Islet precursor cell (in vitro differentiated cells): Measurements from ENCODE around the gene PNMA3.
A peak's percentile ranks its signal among the peaks of the same experiment; 100 is the strongest.
"Not testable (repeated sequence)": the region's sequence is repeated elsewhere in the genome, so short reads cannot be mapped to it uniquely, and the experiment has no call there.

Experiments
- DNase-seq: peaks from one replicate; pipeline ENCODE4 v3.0.0-alpha.2; 2018

Gene PNMA3, protein sequence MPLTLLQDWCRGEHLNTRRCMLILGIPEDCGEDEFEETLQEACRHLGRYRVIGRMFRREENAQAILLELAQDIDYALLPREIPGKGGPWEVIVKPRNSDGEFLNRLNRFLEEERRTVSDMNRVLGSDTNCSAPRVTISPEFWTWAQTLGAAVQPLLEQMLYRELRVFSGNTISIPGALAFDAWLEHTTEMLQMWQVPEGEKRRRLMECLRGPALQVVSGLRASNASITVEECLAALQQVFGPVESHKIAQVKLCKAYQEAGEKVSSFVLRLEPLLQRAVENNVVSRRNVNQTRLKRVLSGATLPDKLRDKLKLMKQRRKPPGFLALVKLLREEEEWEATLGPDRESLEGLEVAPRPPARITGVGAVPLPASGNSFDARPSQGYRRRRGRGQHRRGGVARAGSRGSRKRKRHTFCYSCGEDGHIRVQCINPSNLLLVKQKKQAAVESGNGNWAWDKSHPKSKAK

DNA sequence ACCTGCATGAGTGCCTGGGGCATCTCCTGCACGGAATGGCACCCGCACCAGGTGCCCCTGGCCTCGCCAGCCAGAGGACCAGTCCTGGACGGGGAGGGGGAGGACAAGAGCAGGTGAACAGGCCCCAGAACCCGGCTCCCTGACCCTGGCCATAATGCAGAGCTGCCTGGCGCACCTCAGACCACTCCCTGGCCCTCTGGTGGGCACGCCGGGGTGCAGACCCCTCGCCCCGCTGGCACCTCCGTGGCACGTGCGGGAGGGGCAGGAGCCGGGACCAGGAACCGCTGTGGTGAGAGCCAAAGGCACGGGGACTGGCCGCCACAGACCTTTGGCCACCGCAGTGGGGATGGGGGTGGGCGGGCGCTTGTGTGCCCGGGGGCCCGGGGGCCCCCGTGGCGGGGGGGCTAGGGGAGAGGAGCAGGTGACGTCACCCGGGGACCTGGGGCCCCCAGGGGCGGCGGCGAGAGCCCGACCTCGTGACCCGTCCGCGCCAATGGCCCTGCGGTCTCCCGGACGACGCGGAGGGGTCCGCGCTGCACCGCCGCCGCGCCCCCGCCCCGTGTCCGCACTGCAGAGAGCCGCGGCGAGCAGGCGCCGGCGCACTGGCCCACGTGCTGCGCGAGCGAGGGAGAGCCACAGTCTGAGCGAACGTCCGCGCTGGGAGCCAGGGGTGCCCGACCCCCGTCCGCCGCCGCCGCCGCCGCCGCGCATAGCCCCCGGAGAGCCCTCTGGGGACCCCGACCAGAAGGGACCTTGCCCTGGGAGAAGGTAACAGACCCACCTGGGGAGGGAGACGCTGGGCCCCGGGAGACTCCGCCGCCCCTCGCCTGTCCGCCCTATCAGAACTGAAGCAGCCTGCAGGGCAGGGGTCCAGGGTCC lies at the start of gene PNMA3:
TSS of gene PNMA3 (plus strand) at position 600 of the 879 bp plus-strand sequence. CDS start 586 bp downstream, outside the sequence.
- DNase-seq: no peak

DNA sequence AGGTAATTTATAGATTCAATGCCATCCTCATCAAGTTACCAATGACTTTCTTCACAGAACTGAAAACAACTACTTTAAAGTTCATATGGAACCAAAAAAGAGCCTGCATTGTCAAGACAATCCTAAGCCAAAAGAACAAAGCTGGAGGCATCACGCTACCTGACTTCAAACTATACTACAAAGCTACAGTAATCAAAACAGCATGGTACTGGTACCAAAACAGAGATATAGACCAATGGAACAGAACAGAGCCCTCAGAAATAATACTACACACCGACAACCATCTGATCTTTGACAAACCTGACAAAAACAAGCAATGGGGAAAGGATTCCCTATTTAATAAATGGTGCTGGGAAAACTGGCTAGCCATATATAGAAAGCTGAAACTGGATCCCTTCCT lies 39.1 kb upstream of the PNMA3 start:
- DNase-seq: not testable (repeated sequence)

DNA sequence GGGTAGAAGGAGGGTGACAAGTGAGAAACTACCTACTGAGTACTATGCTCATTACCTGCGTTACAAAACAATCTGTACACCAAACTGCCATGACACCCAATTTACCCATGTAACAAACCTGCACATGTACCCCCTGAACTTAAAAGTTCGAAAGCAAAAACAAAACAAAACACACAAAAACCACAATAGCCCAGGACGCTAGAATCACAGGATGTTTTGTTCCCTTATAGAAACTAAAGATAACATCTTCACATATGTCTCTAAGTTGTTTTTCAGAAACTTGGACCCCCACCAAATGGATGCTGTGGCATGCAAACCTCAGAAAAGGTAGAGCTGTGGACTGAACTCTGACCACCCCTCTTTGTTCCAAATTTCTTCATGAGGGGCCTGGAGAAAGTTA lies 37.1 kb upstream of the PNMA3 start:
- DNase-seq: no peak

DNA sequence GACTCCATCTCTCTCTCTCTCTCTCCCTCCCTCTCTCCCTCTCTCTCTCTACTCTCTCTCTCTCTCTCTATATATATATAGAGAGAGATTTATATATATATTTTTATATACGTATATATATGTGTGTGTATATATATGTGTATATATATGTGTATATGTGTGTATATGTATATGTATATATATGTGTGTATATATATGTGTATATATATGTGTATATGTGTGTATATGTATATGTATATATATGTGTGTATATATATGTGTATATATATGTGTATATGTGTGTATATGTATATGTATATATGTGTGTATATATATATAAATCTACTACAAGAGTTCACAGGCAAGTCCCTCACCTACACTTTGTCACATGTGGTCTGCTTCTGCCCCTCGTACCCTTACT lies 29.8 kb upstream of the PNMA3 start:
- not testable (repeated sequence) for DNase-seq

DNA sequence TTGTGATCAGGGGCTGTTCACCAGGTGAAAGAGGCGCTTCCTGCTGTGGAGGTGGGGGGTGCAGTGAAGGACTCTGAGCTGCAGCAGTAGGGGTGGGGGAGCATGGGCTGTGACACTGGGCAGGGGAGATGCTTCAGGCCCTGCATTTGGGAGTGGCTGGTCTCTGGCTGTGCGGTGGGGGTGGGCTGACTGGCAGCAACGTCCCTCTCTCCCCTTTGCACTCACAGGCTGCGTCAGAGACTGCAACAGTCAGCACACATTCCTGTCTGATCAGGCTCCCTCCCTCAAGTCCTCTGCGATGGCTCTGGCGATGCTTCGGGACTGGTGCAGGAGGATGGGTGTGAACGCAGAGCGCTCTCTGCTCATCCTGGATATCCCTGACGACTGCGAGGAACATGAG lies 27.8 kb upstream of the PNMA3 start:
- not testable (repeated sequence) for DNase-seq

DNA sequence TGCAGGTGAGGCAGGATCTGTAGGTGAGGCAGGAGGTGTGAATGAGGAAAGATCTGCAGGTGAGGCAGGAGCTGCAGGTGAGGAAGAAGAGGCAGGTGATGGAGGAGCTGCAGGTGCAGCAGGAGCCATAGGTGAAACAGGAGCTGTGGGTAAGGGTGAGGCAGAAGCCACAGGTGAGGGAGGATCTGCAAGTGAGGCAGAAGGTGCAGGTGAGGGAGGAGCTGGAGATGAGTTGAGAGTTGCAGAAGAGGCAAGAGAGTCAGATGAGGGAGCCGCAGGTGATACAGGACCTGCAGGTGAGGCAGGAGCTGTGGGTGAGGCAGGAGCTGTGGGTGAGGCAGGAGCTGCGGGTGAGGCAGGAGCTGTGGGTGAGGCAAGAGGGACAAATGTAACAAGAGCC lies 27.1 kb upstream of the PNMA3 start:
- no peak for DNase-seq

DNA sequence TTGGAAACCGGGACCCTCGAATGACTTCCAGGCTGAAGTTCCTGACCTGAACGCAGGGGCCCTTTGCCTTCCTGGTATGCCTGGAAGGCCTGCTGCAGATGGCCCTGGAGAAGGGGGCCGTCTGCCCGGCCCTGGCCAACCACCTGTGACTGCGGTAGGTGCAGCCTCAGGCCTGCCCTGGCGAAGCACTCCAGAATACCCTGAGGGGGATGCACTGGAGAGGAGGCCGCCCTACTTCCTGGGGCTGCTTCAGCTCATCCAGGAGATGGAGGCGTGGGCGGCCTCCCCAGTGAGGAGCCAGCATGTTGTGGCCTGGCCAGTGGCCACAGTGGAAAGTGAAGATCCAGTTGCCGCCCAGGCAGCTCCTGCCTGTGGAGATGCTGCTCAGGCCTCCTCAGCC lies 26.4 kb upstream of the PNMA3 start:
- DNase-seq: no peak

DNA sequence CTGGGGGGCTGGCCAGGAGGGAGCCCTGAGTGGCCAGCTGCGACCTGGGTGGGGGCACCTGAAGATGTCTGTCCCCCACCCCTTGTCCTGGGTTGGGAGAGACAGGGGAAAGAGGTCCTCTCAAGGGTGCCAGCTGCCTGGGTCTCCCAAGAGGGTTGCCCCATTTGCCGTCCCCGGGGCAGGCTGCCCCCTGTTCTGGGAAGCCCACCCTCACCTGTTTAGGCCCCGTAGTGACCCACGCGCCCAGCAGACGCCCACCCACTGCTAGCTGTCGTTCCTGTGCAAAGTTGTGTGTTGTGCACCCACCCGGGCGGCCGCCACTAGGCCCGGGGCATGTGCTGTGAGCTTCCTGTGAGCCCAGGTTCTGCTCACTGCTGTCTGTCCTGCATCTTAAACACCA lies 25.5 kb upstream of the PNMA3 start:
- no peak for DNase-seq

DNA sequence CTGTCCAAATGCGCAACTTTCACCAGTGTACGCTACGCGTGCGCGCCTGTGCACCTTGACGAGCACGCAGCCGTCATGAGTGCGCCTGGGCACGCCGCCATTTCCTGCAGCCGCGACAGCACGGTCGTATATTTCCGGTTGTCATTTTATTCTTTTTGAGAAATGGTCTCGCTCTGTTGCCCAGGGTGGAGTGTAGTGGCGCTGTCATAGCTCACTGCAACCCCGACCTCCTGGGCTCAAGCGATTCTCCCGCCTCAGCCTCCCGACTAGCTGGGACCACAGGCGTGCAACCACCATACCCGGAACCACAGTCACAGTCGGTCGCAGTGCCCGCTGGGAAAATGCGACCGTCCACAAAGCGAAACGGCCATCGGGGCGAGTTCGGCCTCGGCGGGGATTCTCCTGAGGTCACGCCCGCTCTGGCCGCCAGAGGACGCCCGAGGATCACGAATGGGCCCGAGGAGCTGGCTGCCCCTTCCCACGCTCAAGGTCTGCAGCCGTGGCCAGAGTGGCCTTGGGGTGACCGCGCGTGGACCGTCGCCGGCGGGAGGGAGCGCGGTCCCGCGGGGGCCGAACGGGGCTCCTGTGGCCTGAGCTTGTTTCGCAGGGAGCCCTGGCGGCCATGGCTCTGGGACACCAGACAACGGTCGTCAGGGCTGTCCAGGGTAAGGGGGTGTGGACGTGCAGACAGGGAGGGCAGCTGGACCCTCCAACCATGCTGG lies 23.7 kb upstream of the PNMA3 start:
- DNase-seq: peak; percentile 76

DNA sequence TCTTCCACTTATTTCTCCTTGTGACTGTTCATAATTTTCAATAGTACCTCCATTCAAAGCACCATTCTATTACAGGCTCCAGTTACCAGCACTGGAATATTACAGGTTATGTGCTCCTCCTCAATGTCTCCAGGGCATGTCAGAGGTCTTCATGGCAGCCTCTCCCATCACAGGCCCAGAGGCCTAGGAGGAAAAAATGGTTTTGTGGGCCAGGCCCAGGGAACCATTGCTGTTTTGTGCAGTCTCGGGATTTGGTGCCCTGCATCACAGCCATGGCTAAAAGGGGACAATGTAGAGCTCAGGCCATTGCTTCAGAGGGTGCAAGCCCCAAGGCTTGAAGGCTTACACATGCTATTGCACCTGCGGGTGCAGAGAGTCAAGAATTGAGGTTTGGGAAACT lies 7.2 kb upstream of the PNMA3 start:
- no peak for DNase-seq

DNA sequence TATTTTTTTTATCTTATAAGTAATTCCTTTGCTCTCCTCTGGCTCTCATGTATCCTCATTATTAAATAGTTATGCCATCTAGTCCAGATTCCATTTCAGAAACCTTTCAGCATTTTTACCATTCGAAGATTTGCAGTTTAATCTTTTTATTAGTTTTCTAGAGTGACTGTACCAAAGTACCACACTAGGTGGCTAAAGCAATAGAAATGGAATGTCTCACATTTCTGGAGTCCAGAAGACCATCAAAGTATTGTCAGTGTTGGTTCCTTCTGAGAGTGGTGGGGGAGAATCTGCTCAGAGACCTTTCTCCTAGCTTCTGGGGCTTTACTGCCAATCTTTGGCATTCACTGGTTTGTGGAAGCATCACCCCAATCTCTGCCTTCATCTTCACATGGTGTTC lies 3.7 kb upstream of the PNMA3 start:
- no peak for DNase-seq

DNA sequence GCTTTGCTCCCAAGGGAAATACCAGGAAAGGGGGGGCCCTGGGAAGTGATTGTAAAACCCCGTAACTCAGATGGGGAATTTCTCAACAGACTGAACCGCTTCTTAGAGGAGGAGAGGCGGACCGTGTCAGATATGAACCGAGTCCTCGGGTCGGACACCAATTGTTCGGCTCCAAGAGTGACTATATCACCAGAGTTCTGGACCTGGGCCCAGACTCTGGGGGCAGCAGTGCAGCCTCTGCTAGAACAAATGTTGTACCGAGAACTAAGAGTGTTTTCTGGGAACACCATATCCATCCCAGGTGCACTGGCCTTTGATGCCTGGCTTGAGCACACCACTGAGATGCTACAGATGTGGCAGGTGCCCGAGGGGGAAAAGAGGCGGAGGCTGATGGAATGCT lies 1.0 kb downstream of the PNMA3 start:
- DNase-seq: no peak

DNA sequence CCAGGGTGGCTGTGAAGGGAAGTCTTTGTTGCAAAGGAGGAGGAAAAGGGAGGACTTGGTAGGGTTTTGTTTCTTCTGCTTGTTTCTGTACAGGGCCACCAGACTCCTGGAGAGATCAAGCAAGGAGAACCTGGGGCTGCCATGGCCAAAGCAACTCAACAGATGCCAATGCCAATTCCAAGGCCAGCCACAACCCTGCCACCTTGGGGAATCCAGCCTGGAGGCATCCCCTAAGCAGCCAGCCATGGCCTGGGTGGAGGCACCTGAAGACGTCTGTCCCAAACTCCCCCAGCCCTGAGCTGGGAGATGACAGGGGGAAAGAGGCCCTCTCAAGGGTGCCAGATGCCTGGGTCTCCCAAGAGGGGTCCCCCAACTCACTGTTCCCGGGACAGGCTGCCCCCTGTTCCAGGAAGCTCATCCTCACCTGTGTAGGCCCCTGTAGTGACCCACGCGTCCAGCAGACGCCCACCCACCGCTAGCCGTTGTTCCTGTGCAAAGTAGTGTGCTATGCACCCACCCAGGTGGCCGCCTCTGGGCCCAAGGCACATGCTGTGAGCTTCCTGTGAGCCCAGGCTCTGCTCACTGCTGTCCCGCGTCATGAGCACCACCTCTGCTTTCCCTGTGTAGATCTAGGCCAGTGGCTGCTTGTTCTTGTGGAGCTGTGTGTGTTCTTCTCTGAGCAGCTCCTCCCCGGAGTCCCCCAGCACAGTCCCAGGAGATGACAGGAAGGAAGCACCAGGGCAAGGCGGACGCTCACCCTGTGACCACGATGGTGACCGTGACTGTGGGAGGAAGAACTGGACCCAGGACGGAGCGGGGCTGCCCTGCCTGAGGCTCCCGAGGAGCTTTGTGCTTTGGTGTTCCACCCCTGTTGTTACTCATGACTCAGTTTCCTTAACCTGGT lies 3.2 kb downstream of the PNMA3 start:
- DNase-seq: no peak

DNA sequence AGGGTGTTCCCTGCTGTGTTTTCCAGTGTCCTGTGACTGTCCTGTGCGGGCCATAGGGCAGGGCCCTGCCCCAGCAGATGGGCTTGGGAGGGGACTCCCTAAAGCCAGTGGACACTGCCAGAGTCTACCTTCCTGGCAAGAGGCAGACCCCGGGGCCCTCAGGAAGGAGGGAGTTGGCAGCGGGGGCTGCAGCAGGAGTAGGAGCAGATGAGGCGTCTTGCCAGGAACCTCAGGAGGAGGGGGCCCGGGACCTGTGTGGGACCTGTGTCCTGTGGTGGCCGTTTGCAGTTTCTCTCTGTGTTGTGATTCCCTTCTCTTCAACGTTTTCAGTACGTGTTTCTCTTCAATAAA lies 3.8 kb downstream of the PNMA3 start:
- DNase-seq: no peak

DNA sequence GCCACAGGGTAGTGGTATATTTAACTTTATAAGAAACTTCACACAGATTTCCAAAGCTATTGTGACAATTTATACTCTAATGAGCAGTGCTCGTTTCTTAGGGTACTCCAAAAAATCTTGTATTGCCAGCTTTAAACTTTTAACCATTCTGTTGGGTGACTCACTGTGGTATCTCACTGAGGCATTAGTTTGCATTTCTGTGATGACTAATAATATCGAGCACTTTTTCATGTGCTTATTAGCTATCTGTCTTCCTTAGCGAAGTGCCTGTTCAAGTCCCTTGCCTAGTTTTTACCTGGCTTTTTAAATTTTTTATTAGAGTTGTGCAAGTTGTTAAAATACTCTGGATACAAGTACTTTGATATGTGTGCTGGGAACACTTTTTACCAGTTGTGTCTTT lies 5.5 kb downstream of the PNMA3 start:
- DNase-seq: no peak

DNA sequence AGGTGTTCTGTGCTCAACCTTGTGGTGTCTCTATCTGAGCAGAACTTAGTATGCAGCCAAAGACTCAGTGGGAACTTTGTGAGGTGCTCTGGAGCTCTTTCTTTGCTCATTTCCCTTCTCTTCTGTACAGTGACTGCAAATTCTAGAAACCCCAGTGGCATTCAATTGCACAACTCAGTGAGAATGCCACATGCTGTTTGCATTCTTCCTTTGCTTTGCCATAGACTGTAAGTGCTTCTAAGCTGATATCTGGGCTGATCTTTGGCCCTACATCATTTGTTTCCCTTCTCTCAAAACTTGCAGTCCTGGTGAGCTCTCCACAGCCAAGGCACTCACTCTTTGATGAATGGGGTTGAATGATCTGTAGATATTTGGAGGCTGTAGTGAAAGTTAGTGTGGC lies 7.0 kb downstream of the PNMA3 start:
- DNase-seq: no peak

DNA sequence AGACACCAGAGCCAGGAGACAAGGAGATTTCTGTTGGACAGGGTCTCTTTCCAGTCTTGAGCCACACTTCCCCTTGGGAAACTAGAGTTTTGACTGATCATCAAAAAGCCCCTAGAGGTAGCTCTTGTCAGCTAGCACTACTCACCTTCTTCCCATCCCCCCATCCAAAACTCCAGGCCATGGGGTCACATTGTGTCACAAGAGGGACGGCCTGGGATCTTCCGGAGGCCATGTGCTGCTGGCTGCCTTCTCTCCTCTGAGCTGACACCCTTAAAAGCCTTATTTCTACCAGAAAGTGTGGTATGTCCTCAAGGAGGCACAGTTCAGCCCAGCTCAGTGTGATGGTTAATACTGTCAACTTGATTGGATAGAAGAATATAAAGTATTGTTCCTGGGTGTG lies 7.8 kb downstream of the PNMA3 start:
- no peak for DNase-seq

DNA sequence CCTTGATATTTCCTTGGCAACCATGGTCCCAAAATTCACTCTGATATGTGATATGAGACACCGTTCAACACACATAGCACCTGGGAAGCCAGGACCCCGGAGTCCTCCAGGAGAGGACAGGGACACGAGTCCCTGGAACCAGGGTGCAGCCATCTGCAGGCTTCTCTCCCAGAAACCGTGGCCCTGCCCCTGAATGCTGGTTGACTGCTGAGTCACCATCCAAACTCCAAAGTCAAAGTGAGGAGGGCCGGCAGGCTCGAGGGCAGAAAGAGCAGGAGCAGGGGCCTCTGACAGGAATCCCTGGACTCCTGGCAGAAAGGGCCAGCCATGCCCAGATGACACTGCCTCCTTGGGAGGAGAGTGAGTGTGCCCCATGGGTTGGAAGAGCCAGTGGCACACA lies 9.1 kb downstream of the PNMA3 start:
- peak; percentile 55 for DNase-seq

DNA sequence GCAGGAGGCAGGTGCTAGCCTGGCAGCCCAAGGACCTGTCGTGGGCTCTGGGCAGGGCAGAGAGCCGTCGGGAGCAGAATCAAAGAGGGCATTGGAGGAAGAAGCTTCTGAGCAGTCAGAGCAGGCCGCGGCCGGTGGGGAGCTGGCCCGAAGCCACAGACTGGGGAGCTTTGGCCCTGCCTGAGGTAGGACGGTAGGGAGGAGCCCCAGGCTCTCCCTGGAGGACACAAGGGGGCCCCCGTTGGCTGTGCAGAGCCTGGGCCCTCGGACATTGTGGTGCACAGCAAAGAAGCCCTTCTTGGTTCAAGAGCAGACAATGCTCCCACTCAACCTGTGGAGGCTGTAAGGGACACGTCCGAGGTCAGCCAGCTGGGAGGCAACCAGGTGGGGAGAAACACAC lies 10.1 kb downstream of the PNMA3 start:
- not testable (repeated sequence) for DNase-seq

DNA sequence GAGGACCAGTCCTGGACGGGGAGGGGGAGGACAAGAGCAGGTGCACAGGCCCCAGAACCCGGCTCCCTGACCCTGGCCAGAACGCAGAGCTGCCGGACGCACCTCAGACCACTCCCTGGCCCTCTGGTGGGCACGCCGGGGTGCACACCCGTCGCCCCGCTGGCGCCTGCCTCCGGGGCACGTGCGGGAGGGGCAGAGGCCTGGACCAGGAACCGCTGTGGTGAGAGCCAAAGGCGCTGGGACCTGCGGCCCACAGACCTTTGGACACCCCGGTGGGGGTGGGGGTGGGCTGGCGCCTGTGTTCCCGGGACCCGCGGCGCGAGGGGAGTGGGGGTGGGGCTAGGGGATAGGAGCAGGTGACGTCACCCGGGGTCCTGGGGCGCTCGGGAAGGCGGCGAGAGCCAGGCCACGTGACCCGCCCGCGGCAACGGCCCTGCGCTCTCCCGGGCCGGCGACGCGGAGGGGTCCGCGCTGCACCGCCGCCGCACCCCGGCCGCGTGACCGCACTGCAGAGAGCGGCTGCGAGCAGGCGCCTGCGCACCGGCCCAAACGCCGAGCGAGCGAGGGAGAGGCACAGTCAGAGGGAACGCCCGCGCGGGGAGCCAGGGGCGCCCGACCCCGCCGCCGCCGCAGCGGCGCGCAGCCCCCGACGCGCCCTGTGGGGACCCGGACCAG lies 15.8 kb downstream of the PNMA3 start, which contains the start of gene PNMA6A:
TSS of gene PNMA6A (plus strand) at position 546 of the 675 bp plus-strand sequence. CDS start 609 bp downstream, outside the sequence.
- DNase-seq: not testable (repeated sequence)

DNA sequence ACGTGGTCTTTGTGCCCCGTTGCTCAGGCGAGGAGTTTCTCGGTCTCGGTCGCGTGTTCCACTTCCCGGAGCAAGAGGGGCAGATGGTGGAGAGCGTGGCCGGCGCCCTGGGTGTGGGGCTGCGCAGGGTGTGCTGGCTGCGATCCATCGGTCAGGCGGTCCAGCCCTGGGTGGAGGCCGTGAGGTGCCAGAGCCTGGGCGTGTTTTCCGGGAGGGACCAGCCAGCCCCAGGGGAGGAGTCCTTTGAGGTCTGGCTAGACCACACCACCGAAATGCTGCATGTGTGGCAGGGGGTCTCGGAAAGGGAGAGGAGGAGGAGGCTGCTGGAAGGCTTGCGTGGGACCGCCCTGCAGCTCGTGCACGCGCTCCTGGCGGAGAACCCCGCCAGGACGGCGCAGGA lies 17.1 kb downstream of the PNMA3 start:
- DNase-seq: not testable (repeated sequence)
